HepG2 (cell line): ENCODE data around the gene MTHFD2L. TPM values are rescaled to one million over a fixed set of nuclear protein-coding genes. Genes with fewer than 3 reads are reported as not detected.
"Not testable (repeated sequence)": the region's sequence is repeated elsewhere in the genome, so short reads cannot be mapped to it uniquely, and the experiment has no call there.

Experiments used
- ATAC-seq: fragments of 200-7000 bp; cut with Tn5 transposase; 3 replicates; pipeline ENCODE4 v1.9.1; 2020; ENCODE audit warnings: mild to moderate bottlenecking, moderate library complexity
- BruUV-seq: library from RNA; stranded (reverse); fragments of 400-500 nt; replicated peaks from 2 replicates; lab custom pipeline; 2021; lab: Mats Ljungman, UMichigan
- CTCF ChIA-PET: fragments of 300-600 bp; formaldehyde crosslinking; extraction: SDS; loops from one replicate; lab custom pipeline; 2021; ENCODE audit warnings: low total read pairs, inconsistent platforms, low intra/inter-chr PET ratio; lab: Yijun Ruan, JAX
- POLR2A ChIA-PET: fragments of 350-600 bp; sonication (Branson Sonifier 250); formaldehyde crosslinking; loops from one replicate; lab custom pipeline; 2020; ENCODE audit warnings: antibody characterized with exemption, inconsistent platforms; lab: Yijun Ruan, JAX
- DNase-seq: peaks from one replicate; pipeline ENCODE4 v3.0.0-alpha.2; 2015; ENCODE audit warnings: low spot score
- FAIRE-seq: peaks from 3 replicates; lab custom pipeline; 2011; peaks lifted over from hg19 to GRCh38; lab: Jason Lieb, UNC
- H2AFZ ChIP-seq: one replicate; pipeline ENCODE4 v1.6.1; 2011; ENCODE audit warnings: low read length, inconsistent platforms
- H3K27ac ChIP-seq: fragments of 300-600 bp; 3 replicates; pipeline ENCODE4 v1.8.0; 2011; ENCODE audit warnings: mixed run types, mild to moderate bottlenecking, mixed read lengths, low read length, inconsistent platforms; ENCODE audit not compliant: insufficient read depth; ENCODE audit errors: extremely low read length
- H3K27me3 ChIP-seq, 2 experiments: fragments of 200-600 bp in 1 of 2; 2 replicates in 1 of 2; 3 replicates in 1 of 2; pipeline versions ENCODE4 v1.6.0 to v1.8.0; 2011; ENCODE audit warnings: low read length in 2 of 2, mild to moderate bottlenecking in 2 of 2, moderate library complexity in 2 of 2, inconsistent platforms in 1 of 2; ENCODE audit not compliant: insufficient read depth in 2 of 2, control insufficient read depth in 1 of 2
- H3K36me3 ChIP-seq, 2 experiments: fragments of 200-600 bp in 1 of 2; replicated peaks in 1 of 2; 2 replicates in 1 of 2; 3 replicates in 1 of 2; pipeline versions ENCODE4 v1.5.1 to v1.8.0; 2011; ENCODE audit warnings: low read length in 2 of 2, inconsistent platforms in 1 of 2; ENCODE audit not compliant: insufficient read depth in 2 of 2, control insufficient read depth in 1 of 2
- H3K4me1 ChIP-seq: 2 replicates; pipeline ENCODE4 v1.5.1; 2012; ENCODE audit warnings: low read length, inconsistent platforms; ENCODE audit not compliant: insufficient read depth
- H3K4me2 ChIP-seq: 2 replicates; pipeline ENCODE4 v1.6.0; 2011; ENCODE audit warnings: low read depth, low read length, inconsistent platforms
- H3K4me3 ChIP-seq, 3 experiments: fragments of 200-600 bp in 1 of 3; sonication (generic), shearing (Covaris generic) in 1 of 3; replicated peaks in 1 of 3; 2 replicates each; pipeline ENCODE4 v1.5.1; 2011 to 2016; ENCODE audit warnings: low read length in 3 of 3, inconsistent platforms in 2 of 3, low read depth in 2 of 3, mild to moderate bottlenecking in 2 of 3, control low read depth in 1 of 3, mixed read lengths in 1 of 3; ENCODE audit not compliant: insufficient read depth in 1 of 3
- H3K79me2 ChIP-seq: one replicate; pipeline ENCODE4 v1.6.1; 2011; ENCODE audit warnings: low read length, inconsistent platforms; ENCODE audit not compliant: insufficient read depth
- H3K9ac ChIP-seq: 2 replicates; pipeline ENCODE4 v1.6.0; 2011; ENCODE audit warnings: mild to moderate bottlenecking, low read depth, low read length, inconsistent platforms; ENCODE audit not compliant: insufficient read depth
- H3K9me3 ChIP-seq: 2 replicates; pipeline ENCODE4 v1.5.1; 2012; ENCODE audit warnings: mild to moderate bottlenecking, low read length
- H4K20me1 ChIP-seq: 2 replicates; pipeline ENCODE4 v1.6.0; 2011; ENCODE audit warnings: inconsistent platforms, mild to moderate bottlenecking, low read length, moderate library complexity; ENCODE audit not compliant: insufficient read depth
- ARID5B ChIP-seq: IDR thresholded peaks from 2 replicates; pipeline ENCODE4 v1.4.0; 2020; ENCODE audit warnings: mild to moderate bottlenecking, missing genetic modification reagents
- DZIP1 ChIP-seq: sonication (generic); formaldehyde crosslinking; IDR thresholded peaks from 2 replicates; pipeline ENCODE4 v1.5.0; 2020; ENCODE audit warnings: mild to moderate bottlenecking, missing genetic modification reagents
- MXD3 ChIP-seq: IDR thresholded peaks from 2 replicates; pipeline ENCODE4 v1.6.1; 2016; ENCODE audit warnings: mild to moderate bottlenecking, missing biosample characterization, missing genetic modification reagents
- POLR2AphosphoS2 ChIP-seq: IDR thresholded peaks from 2 replicates; pipeline ENCODE4 v1.6.1; 2011; ENCODE audit warnings: low read depth, low read length, improper control_type of control experiment
- POLR2G ChIP-seq: fragments of 200-400 bp; formaldehyde crosslinking; IDR thresholded peaks from 2 replicates; pipeline ENCODE4 v1.6.1; 2018; ENCODE audit warnings: mild to moderate bottlenecking, low read depth, low read length, moderate library complexity
- UBTF ChIP-seq: sonication (generic); formaldehyde crosslinking; IDR thresholded peaks from 2 replicates; pipeline ENCODE4 v1.4.0; 2020; ENCODE audit warnings: mild to moderate bottlenecking, missing genetic modification reagents
- ZNF501 ChIP-seq: sonication (generic); formaldehyde crosslinking; IDR thresholded peaks from 2 replicates; pipeline ENCODE4 v1.5.1; 2020; ENCODE audit warnings: mild to moderate bottlenecking, moderate library complexity, missing genetic modification reagents
- WGBS: methylation state at CpG from one replicate; pipeline ENCODE4 v1.1.6; 2017; ENCODE audit warnings: low lambda C conversion rate; 5-methylcytosine and 5-hydroxymethylcytosine counted together
- in situ Hi-C: cut with HindIII; loops from 2 replicates; pipeline ENCODE4 v1.10.0; 2017; ENCODE audit warnings: low pct_unique_long_range_greater_than_20kb; ENCODE audit not compliant: extremely low pct_ligation_motif_present
- intact Hi-C: fragments of 100-400 bp; cut with micrococcal nuclease; formaldehyde crosslinking; loops from one replicate; pipeline ENCODE4 v1.10.0; 2022; ENCODE audit not compliant: unreplicated experiment
- polyA plus RNA-seq, 8 experiments: library from polyadenylated mRNA; depleted of rRNA in 3 of 8; stranded (reverse) in 7 of 8; unstranded in 1 of 8; fragments of >200 nt; fragmentation: Illumina TruSeq in 4 of 8; extraction: Trizol in 4 of 8; gene quantifications; 2 replicates each; pipeline versions ENCODE4 v1.2.1 to v1.2.3, GENCODE V29; 2011 to 2016; ENCODE audit warnings: low read depth in 4 of 8, missing spikeins in 1 of 8, mixed read lengths in 1 of 8; ENCODE audit not compliant: insufficient read depth in 1 of 8
- total RNA-seq, 5 experiments: library from RNA; depleted of rRNA; stranded (reverse); fragments of >200 nt; fragmentation: Illumina TruSeq; extraction: Trizol; gene quantifications; 2 replicates each; pipeline ENCODE4 v1.2.3, GENCODE V29; 2016; ENCODE audit warnings: low read depth in 1 of 5

Gene MTHFD2L
- total and polyA plus RNA-seq, 2 of the 13 experiments (the other 11 are each of a cell fraction or from before 2014, with no cell fraction given) = 10.5 to 14.9 TPM

GRCh38 chr4:74339501-74339900 lies 181.6 kb downstream of the MTHFD2L start (continued):
- TF ChIP-seq DZIP1 (CRISPR knock-in tag) (no peak), POLR2AphosphoS2 (no peak)

GRCh38 chr4:74340421-74340820 lies 182.5 kb downstream of the MTHFD2L start:
- H2AFZ ChIP-seq, H3K4me1 ChIP-seq, H3K9ac ChIP-seq, in situ Hi-C loops, ATAC-seq, CTCF ChIA-PET, POLR2A ChIA-PET, H4K20me1 ChIP-seq, DNase-seq, H3K27me3 ChIP-seq, intact Hi-C loops, H3K79me2 ChIP-seq, H3K27ac ChIP-seq, BruUV-seq, H3K4me2 ChIP-seq, FAIRE-seq, H3K36me3 ChIP-seq, H3K4me3 ChIP-seq: not testable (repeated sequence)
- peaks cover 12% of the 10 kb centered on the region for H3K9me3 ChIP-seq

GRCh38 chr4:74344031-74344430 lies 186.1 kb downstream of the MTHFD2L start:
- Histone ChIP-seq H3K27ac (no peak overlapping the region), H2AFZ (no peak overlapping the region), H3K4me1 (no peaks in the 10 kb centered on the region), H3K79me2 (no peaks in the 10 kb centered on the region), H3K4me2 (no peak overlapping the region), H4K20me1 (no peaks in the 10 kb centered on the region), H3K9me3 (peaks cover 12% of the 10 kb centered on the region), H3K27me3 (no peaks in the 10 kb centered on the region), H3K4me3 (no peak overlapping the region), H3K36me3 (no peaks in the 10 kb centered on the region), H3K9ac (no peak overlapping the region)
- WGBS = 0% methylated on average over 1 of the region's 1 CpG
- in situ Hi-C loops (no loop called here), intact Hi-C loops (no loop called here)
- POLR2A ChIA-PET = no interaction called here
- FAIRE-seq (no peak), DNase-seq (no peak), ATAC-seq (no peak)
- BruUV-seq = no TSS peak
- CTCF ChIA-PET = no interaction called here
- TF ChIP-seq UBTF (CRISPR knock-in tag) = no peak
- no peak for TF ChIP-seq ARID5B
- no peak for TF ChIP-seq ZNF501 (CRISPR knock-in tag)
- no peak for TF ChIP-seq MXD3 (CRISPR knock-in tag)
- no peak for TF ChIP-seq POLR2G
